Osteoblast (primary cell): ENCODE data around the gene KIF26B. TPM values are rescaled to one million over a fixed set of nuclear protein-coding genes. Genes with fewer than 3 reads are reported as not detected.

Source experiments
- DNase-seq: peaks from one replicate; pipeline ENCODE4 v3.0.0; 2011; ENCODE audit warnings: low spot score, mixed read lengths; ENCODE audit not compliant: insufficient read length; ENCODE audit errors: missing footprints
- H2AFZ ChIP-seq: 2 replicates; pipeline ENCODE4 v1.6.0; 2011; ENCODE audit warnings: mild to moderate bottlenecking, low read length
- H3K27ac ChIP-seq: 2 replicates; pipeline ENCODE4 v1.5.1; 2011; ENCODE audit warnings: mild to moderate bottlenecking, low read depth, low read length, moderate library complexity
- H3K27me3 ChIP-seq: 2 replicates; pipeline ENCODE4 v1.6.0; 2012; ENCODE audit warnings: mild to moderate bottlenecking, control low read depth, inconsistent platforms, low read length, moderate library complexity; ENCODE audit not compliant: insufficient read depth
- H3K36me3 ChIP-seq: 2 replicates; pipeline ENCODE4 v1.5.1; 2011; ENCODE audit warnings: mild to moderate bottlenecking, low read length, control low read depth, moderate library complexity; ENCODE audit not compliant: insufficient read depth
- H3K4me1 ChIP-seq: 2 replicates; pipeline ENCODE4 v1.5.1; 2011; ENCODE audit warnings: mild to moderate bottlenecking, low read length, control low read depth, moderate library complexity; ENCODE audit not compliant: insufficient read depth
- H3K4me2 ChIP-seq: 2 replicates; pipeline ENCODE4 v1.6.0; 2011; ENCODE audit warnings: mild to moderate bottlenecking, low read length; ENCODE audit not compliant: insufficient read depth
- H3K4me3 ChIP-seq: fragments of 200-600 bp; sonication (generic); 3 replicates; pipeline ENCODE4 v1.5.1; 2012; ENCODE audit warnings: mild to moderate bottlenecking, low read length, inconsistent platforms; ENCODE audit not compliant: insufficient read depth
- H3K79me2 ChIP-seq: 2 replicates; pipeline ENCODE4 v1.6.0; 2012; ENCODE audit warnings: mild to moderate bottlenecking, low read length, control low read depth, inconsistent platforms; ENCODE audit not compliant: insufficient read depth
- H3K9me3 ChIP-seq: 2 replicates; pipeline ENCODE4 v1.5.1; 2011; ENCODE audit warnings: low read depth, low read length, control low read depth
- H4K20me1 ChIP-seq: 2 replicates; pipeline ENCODE4 v1.6.0; 2012; ENCODE audit warnings: mild to moderate bottlenecking, low read length, control low read depth; ENCODE audit not compliant: insufficient read depth
- total RNA-seq: library from RNA; depleted of rRNA; stranded (reverse); fragments of >200 nt; gene quantifications from 2 replicates; pipeline ENCODE4 v1.2.3, GENCODE V29; 2012
- TF ChIP-seq, protein P1 (sequence below): IDR thresholded peaks from 2 replicates; pipeline ENCODE4 v1.5.1; 2011; ENCODE audit warnings: mild to moderate bottlenecking, low read depth, low read length, moderate library complexity; ENCODE audit errors: extremely low read depth

KIF26B gene
- total RNA-seq, 1 donor = 22.1 TPM

DNA sequence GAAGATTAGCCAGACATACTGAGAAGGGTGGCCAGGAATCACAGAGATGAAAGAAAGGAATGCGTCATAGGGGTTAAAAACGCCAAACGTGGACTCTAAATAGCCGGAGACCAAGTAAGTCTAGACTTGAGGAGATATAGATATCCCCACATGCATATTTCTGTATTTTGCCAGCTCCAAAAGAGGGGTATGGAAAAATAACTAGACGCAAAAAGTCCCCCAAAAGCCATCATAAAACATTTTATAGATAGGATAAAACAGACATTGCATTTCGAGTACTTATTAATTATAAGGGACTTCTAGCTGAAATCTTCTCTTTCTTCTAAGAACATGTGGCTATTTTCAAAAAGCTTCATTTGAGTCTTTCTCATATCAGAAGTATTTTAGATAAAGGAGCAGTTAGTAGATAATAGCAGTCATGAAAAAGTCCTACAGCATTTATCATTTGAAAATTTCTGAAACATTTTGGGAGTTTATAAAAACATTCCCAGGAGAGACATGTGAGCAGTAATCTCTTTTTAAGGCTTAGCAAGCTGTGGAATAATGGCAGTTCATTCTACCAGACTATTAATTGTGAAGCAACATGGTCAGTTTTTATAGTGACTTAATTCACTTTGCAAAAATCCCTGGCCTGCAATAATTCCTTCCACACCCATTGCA is 6.1 kb downstream of the KIF26B start:
- TF ChIP-seq, protein P1, sequence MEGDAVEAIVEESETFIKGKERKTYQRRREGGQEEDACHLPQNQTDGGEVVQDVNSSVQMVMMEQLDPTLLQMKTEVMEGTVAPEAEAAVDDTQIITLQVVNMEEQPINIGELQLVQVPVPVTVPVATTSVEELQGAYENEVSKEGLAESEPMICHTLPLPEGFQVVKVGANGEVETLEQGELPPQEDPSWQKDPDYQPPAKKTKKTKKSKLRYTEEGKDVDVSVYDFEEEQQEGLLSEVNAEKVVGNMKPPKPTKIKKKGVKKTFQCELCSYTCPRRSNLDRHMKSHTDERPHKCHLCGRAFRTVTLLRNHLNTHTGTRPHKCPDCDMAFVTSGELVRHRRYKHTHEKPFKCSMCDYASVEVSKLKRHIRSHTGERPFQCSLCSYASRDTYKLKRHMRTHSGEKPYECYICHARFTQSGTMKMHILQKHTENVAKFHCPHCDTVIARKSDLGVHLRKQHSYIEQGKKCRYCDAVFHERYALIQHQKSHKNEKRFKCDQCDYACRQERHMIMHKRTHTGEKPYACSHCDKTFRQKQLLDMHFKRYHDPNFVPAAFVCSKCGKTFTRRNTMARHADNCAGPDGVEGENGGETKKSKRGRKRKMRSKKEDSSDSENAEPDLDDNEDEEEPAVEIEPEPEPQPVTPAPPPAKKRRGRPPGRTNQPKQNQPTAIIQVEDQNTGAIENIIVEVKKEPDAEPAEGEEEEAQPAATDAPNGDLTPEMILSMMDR = no peak
- no peak for DNase-seq

DNA sequence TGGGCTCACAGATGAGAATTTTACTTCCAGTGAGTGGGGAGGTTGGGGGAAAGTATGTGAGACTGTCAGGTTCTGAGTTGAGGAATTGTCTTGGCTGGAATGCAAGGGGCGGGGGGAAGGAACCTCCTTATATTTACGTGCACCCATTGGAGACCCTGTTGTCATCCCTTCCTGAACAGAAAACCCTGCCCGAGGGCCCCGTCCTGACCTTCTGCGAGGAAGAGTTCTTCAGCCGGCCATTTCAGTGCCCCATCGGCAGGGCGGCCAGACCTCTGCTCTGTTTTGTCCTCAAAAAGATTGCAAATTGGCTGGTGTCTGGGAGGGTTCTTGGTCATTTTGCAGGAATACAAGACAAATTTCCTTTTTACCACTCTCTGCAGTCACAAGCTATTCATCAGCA is 7.1 kb downstream of the KIF26B start:
- Histone ChIP-seq H3K4me1 (peaks cover 9% of the 10 kb centered on the region), H2AFZ (no peak overlapping the region), H3K9me3 (peaks cover 3% of the 10 kb centered on the region), H4K20me1 (no peaks in the 10 kb centered on the region), H3K79me2 (no peaks in the 10 kb centered on the region), H3K4me2 (no peak overlapping the region), H3K27me3 (peaks cover 14% of the 10 kb centered on the region), H3K27ac (no peak overlapping the region), H3K4me3 (no peak overlapping the region), H3K36me3 (no peaks in the 10 kb centered on the region)
- TF ChIP-seq, protein P1 = no peak
- DNase-seq = no peak

More for the DNA sequence above, 6.1 kb downstream of the KIF26B start:
- H4K20me1 ChIP-seq = no peaks in the 10 kb centered on the region
- H3K4me3 ChIP-seq = no peak overlapping the region
- H3K4me2 ChIP-seq = no peak overlapping the region
- peaks cover 8% of the 10 kb centered on the region for H3K4me1 ChIP-seq
- H2AFZ ChIP-seq = no peak overlapping the region
- no peak overlapping the region for H3K27ac ChIP-seq
- H3K36me3 ChIP-seq = no peaks in the 10 kb centered on the region
- peaks cover 17% of the 10 kb centered on the region for H3K27me3 ChIP-seq
- peaks cover 3% of the 10 kb centered on the region for H3K9me3 ChIP-seq
- H3K79me2 ChIP-seq = no peaks in the 10 kb centered on the region

DNA sequence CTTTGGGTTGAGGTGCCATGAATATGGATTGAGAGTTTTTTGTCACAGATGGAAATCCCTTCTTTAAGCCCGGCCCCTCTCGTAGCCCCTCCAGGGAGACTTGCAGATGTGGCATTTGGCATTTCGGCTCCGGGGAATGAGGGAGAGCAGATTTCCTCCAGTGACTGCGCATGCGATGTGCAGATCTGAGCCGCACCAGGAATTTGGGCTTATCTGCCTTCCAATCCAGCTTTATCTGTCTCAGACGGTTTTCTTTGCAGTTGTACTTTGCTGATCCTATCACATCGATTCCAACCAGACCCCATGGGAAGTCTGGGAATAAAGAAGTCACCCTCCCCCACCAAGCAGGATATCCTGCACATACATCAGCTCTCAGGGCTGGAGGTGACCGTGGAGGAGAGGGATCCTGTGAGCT is 11.7 kb downstream of the KIF26B start:
- DNase-seq = peak; percentile 73
- H3K36me3 ChIP-seq = no peaks in the 10 kb centered on the region
- no peaks in the 10 kb centered on the region for H3K79me2 ChIP-seq
- peak overlapping the region; percentile 90 for H3K4me2 ChIP-seq
- H3K4me3 ChIP-seq = peak overlapping the region; percentile 75
- no peaks in the 10 kb centered on the region for H4K20me1 ChIP-seq
- H3K4me1 ChIP-seq = peaks cover 4% of the 10 kb centered on the region
- no peaks in the 10 kb centered on the region for H3K9me3 ChIP-seq
- TF ChIP-seq, protein P1 = no peak
- peak overlapping the region; percentile 39 for H3K27ac ChIP-seq
- H2AFZ ChIP-seq = peak overlapping the region; percentile 95
- no peaks in the 10 kb centered on the region for H3K27me3 ChIP-seq

DNA sequence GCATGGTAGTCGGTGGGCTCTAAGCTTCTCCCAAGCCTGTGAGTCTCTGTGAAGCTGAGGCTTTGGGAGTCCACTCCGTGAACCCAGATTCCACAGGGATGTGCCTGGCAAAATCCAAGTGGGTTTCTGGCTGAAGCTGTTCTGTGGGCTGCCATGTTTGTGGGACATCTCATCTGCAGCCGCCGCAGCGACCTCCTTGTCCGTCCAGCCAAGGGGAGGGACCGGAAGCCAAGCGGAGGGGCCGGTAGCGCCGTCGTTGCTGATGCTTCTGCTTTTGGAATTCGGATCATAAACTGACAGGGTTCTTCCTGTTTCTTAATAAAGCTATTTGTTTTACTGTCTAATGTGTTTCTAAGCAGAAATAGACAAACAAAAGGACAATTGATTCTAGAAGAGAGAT is 13.3 kb downstream of the KIF26B start:
- H4K20me1 ChIP-seq = no peaks in the 10 kb centered on the region
- H3K9me3 ChIP-seq = no peaks in the 10 kb centered on the region
- no peak overlapping the region for H3K27ac ChIP-seq
- H3K27me3 ChIP-seq = no peaks in the 10 kb centered on the region
- peak overlapping the region; percentile 25 for H3K4me3 ChIP-seq
- TF ChIP-seq, protein P1 = no peak
- H3K79me2 ChIP-seq = no peaks in the 10 kb centered on the region
- no peaks in the 10 kb centered on the region for H3K36me3 ChIP-seq
- no peak overlapping the region for H3K4me2 ChIP-seq
- peak overlapping the region; percentile 13 for H2AFZ ChIP-seq
- H3K4me1 ChIP-seq = peaks cover 4% of the 10 kb centered on the region
- DNase-seq = no peak
